ENCODE measurements around the gene ZGPAT. TPM values are rescaled to one million over a fixed set of nuclear protein-coding genes. Genes with fewer than 3 reads are reported as not detected.

The ZGPAT gene
- total RNA-seq, 1 experiment from 2014 or later: 27.6 TPM

DNA sequence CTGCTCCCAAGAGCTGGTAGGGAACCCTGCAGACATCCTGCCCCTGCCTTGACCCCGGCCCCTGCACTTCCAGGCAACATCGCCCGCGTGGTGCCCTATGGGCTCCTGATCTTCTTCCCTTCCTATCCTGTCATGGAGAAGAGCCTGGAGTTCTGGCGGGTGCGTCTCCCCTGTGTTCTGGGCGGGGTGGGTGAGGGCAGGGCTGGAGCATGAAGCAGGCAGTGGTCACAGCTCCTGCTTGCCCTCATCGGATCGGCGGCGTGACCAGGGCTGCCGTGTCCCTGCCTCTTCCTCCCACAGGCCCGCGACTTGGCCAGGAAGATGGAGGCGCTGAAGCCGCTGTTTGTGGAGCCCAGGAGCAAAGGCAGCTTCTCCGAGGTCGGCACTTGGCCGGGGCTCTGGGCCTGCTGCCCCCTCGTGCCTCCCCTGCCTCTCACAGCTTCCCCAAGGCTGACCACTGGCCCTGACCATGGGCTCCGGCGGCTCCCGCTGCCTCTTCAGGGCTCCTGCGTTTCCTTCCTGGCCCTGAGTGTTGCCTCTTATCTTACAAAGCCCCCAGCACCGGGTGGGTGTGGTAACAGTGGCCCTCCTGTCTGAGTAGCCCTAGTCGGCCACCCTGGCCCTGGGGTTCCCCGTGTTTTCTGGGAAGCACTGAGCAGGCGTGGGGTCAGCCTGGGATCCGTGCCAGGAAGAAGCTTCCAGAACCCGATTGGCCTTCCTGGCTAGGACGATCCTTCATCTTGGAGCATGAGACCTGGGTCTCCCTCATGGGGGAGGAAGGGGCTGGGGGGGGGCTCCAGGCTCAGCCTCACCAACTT, 19.4 kb upstream of the ZGPAT start:
- Histone ChIP-seq H2BK120ac (ENCODE audit: low read depth, low read length, poor library complexity, severe bottlenecking) (no peak overlapping the region), H4K91ac (ENCODE audit: insufficient read length, low read depth, low read length) (no peak overlapping the region), H4K20me1 (ENCODE audit: control insufficient read depth, insufficient read depth, insufficient read length) (no peaks in the 10 kb centered on the region), H2BK15ac (ENCODE audit: low read depth, low read length) (no peak overlapping the region), H4K8ac (replicated peaks; ENCODE audit: insufficient read length, low read depth, low read length) (no peak overlapping the region), H3K56ac (ENCODE audit: insufficient read length, low read depth, low read length) (no peak overlapping the region), H3K27ac (ENCODE audit: insufficient read length, low read depth, low read length) (no peak overlapping the region), H3K14ac (ENCODE audit: insufficient read depth, low read length) (no peak overlapping the region), H4K5ac (ENCODE audit: insufficient read length, low read depth, low read length) (no peak overlapping the region), H3K9ac (ENCODE audit: extremely low read depth, insufficient read length, low read length) (no peak overlapping the region), H3K18ac (ENCODE audit: insufficient read length, low read depth, low read length) (no peak overlapping the region), H3K79me2 (ENCODE audit: insufficient read depth, low read length) (no peaks in the 10 kb centered on the region), H3K23me2 (ENCODE audit: insufficient read length, low read depth, low read length, poor library complexity, severe bottlenecking) (no peaks in the 10 kb centered on the region), H3K4ac (ENCODE audit: low read depth, low read length) (no peak overlapping the region), H2AK5ac (ENCODE audit: insufficient read length, low read length) (no peak overlapping the region), H3K27me3 (ENCODE audit: insufficient read depth, low read length) (no peaks in the 10 kb centered on the region), H2BK12ac (ENCODE audit: insufficient read length, low read depth, low read length) (no peak overlapping the region), H3K4me1 (ENCODE audit: insufficient read depth, low read length) (no peaks in the 10 kb centered on the region), H3K79me1 (ENCODE audit: insufficient read depth, low read depth, low read length, poor library complexity, severe bottlenecking) (no peaks in the 10 kb centered on the region), H3T11ph (ENCODE audit: low read length) (no peak overlapping the region), H2AFZ (ENCODE audit: low read length) (no peak overlapping the region), H2BK5ac (ENCODE audit: insufficient read length, low read length) (no peak overlapping the region), H2BK20ac (ENCODE audit: low read depth, low read length, poor library complexity, severe bottlenecking) (no peak overlapping the region), H3K4me2 (ENCODE audit: insufficient read depth, insufficient read length, low read length) (no peak overlapping the region), H3K9me3 (ENCODE audit: control insufficient read depth, low read depth, low read length) (no peaks in the 10 kb centered on the region), H3K23ac (ENCODE audit: insufficient read length, low read depth, low read length) (no peak overlapping the region)
- H3K4me3 Mint-ChIP-seq: no peak overlapping the region
- H3K27me3 Mint-ChIP-seq (ENCODE audit: low read depth): no peaks in the 10 kb centered on the region; the same call in 1 of the 2 replicates
- TF ChIP-seq, protein P1, sequence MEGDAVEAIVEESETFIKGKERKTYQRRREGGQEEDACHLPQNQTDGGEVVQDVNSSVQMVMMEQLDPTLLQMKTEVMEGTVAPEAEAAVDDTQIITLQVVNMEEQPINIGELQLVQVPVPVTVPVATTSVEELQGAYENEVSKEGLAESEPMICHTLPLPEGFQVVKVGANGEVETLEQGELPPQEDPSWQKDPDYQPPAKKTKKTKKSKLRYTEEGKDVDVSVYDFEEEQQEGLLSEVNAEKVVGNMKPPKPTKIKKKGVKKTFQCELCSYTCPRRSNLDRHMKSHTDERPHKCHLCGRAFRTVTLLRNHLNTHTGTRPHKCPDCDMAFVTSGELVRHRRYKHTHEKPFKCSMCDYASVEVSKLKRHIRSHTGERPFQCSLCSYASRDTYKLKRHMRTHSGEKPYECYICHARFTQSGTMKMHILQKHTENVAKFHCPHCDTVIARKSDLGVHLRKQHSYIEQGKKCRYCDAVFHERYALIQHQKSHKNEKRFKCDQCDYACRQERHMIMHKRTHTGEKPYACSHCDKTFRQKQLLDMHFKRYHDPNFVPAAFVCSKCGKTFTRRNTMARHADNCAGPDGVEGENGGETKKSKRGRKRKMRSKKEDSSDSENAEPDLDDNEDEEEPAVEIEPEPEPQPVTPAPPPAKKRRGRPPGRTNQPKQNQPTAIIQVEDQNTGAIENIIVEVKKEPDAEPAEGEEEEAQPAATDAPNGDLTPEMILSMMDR (conservative IDR thresholded peaks at IDR 0.05): no peak
- no peaks in the 10 kb centered on the region for H3K9me3 Mint-ChIP-seq
- DNase-seq: no peak
- no peaks in the 10 kb centered on the region for H3K4me1 Mint-ChIP-seq
- peaks cover 8 to 14% (median 10%) of the 10 kb centered on the region in 3 experiments; a peak in 6 of 7 replicates for H3K36me3 Mint-ChIP-seq (ENCODE audit: insufficient read depth in 1 of 3, low read depth in 3 of 3)
- no CpG with 5 or more reads among the region's 31 CpGs for WGBS (ENCODE audit: extremely low coverage, insufficient read length, low lambda C conversion rate)
- H3K27ac Mint-ChIP-seq: peak overlapping the region in 1 of 3 experiments; percentile 90; a peak in 1 of 7 replicates

Data from H9 (cell line).